ENCODE results near the gene CCDC63.

CCDC63 gene

GRCh38 chr12:110816779-110817178, 30.0 kb upstream of the CCDC63 start:
- H3K27ac ChIP-seq (ENCODE audit: low read depth, low read length) = no peak overlapping the region
- no peak overlapping the region for H3K4me3 ChIP-seq (ENCODE audit: low read depth in 1 of 5, low read length in 5 of 5)
- no peak overlapping the region for H3K9ac ChIP-seq (ENCODE audit: low read length in 5 of 5)
- peaks cover 0 to 3% (median 0%) of the 10 kb centered on the region in 5 donors for H3K4me1 ChIP-seq (ENCODE audit: control insufficient read depth in 5 of 5, insufficient read depth in 5 of 5, low read length in 5 of 5)
- no peaks in the 10 kb centered on the region for H3K27me3 ChIP-seq (ENCODE audit: control insufficient read depth in 5 of 5, insufficient read depth in 4 of 5, low read length in 5 of 5)
- H3K9me3 ChIP-seq (ENCODE audit: control insufficient read depth in 5 of 5, low read length in 5 of 5) = no peaks in the 10 kb centered on the region
- no peaks in the 10 kb centered on the region for H3K36me3 ChIP-seq (ENCODE audit: control insufficient read depth in 5 of 5, insufficient read depth in 5 of 5, low read length in 5 of 5)

- no peak overlapping the region for H3K4me3 ChIP-seq (ENCODE audit: low read depth in 1 of 5, low read length in 5 of 5)
- peaks cover 0 to 3% (median 0%) of the 10 kb centered on the region in 5 donors for H3K4me1 ChIP-seq (ENCODE audit: control insufficient read depth in 5 of 5, insufficient read depth in 5 of 5, low read length in 5 of 5)
- H3K27me3 ChIP-seq (ENCODE audit: control insufficient read depth in 5 of 5, insufficient read depth in 4 of 5, low read length in 5 of 5) = no peaks in the 10 kb centered on the region
- H3K9ac ChIP-seq (ENCODE audit: low read length in 5 of 5) = no peak overlapping the region
- no peak overlapping the region for H3K27ac ChIP-seq (ENCODE audit: low read depth, low read length)
- no peaks in the 10 kb centered on the region for H3K9me3 ChIP-seq (ENCODE audit: control insufficient read depth in 5 of 5, low read length in 5 of 5)
- H3K36me3 ChIP-seq (ENCODE audit: control insufficient read depth in 5 of 5, insufficient read depth in 5 of 5, low read length in 5 of 5) = no peaks in the 10 kb centered on the region
Measured at GRCh38 chr12:110818511-110818910, 28.3 kb upstream of the CCDC63 start.

GRCh38 chr12:110819150-110819549, 27.6 kb upstream of the CCDC63 start:
- no peak overlapping the region for H3K4me3 ChIP-seq (ENCODE audit: low read depth in 1 of 5, low read length in 5 of 5)
- no peak overlapping the region for H3K9ac ChIP-seq (ENCODE audit: low read length in 5 of 5)
- H3K9me3 ChIP-seq (ENCODE audit: control insufficient read depth in 5 of 5, low read length in 5 of 5) = no peaks in the 10 kb centered on the region
- no peaks in the 10 kb centered on the region for H3K36me3 ChIP-seq (ENCODE audit: control insufficient read depth in 5 of 5, insufficient read depth in 5 of 5, low read length in 5 of 5)
- no peak overlapping the region for H3K27ac ChIP-seq (ENCODE audit: low read depth, low read length)
- no peaks in the 10 kb centered on the region for H3K27me3 ChIP-seq (ENCODE audit: control insufficient read depth in 5 of 5, insufficient read depth in 4 of 5, low read length in 5 of 5)
- peaks cover 0 to 3% (median 0%) of the 10 kb centered on the region in 5 donors for H3K4me1 ChIP-seq (ENCODE audit: control insufficient read depth in 5 of 5, insufficient read depth in 5 of 5, low read length in 5 of 5)

GRCh38 chr12:110819646-110820045, 27.1 kb upstream of the CCDC63 start:
- Histone ChIP-seq H3K27ac (ENCODE audit: low read depth, low read length) (no peak overlapping the region), H3K4me3 (ENCODE audit: low read depth in 1 of 5, low read length in 5 of 5) (no peak overlapping the region), H3K9me3 (ENCODE audit: control insufficient read depth in 5 of 5, low read length in 5 of 5) (no peaks in the 10 kb centered on the region), H3K4me1 (ENCODE audit: control insufficient read depth in 5 of 5, insufficient read depth in 5 of 5, low read length in 5 of 5) (peaks cover 0 to 3% (median 0%) of the 10 kb centered on the region in 5 donors), H3K9ac (ENCODE audit: low read length in 5 of 5) (no peak overlapping the region), H3K36me3 (ENCODE audit: control insufficient read depth in 5 of 5, insufficient read depth in 5 of 5, low read length in 5 of 5) (no peaks in the 10 kb centered on the region), H3K27me3 (ENCODE audit: control insufficient read depth in 5 of 5, insufficient read depth in 4 of 5, low read length in 5 of 5) (no peaks in the 10 kb centered on the region)

- H3K4me3 ChIP-seq (ENCODE audit: low read depth in 1 of 5, low read length in 5 of 5) = no peak overlapping the region
Measured at GRCh38 chr12:110821917-110822316, 24.9 kb upstream of the CCDC63 start.

GRCh38 chr12:110822821-110823415, 23.9 kb upstream of the CCDC63 start:
- no peaks in the 10 kb centered on the region for H3K27me3 ChIP-seq (ENCODE audit: control insufficient read depth in 5 of 5, insufficient read depth in 4 of 5, low read length in 5 of 5)
- no peak overlapping the region for H3K4me3 ChIP-seq (ENCODE audit: low read depth in 1 of 5, low read length in 5 of 5)
- no peaks in the 10 kb centered on the region for H3K36me3 ChIP-seq (ENCODE audit: control insufficient read depth in 5 of 5, insufficient read depth in 5 of 5, low read length in 5 of 5)
- no peak overlapping the region for H3K9ac ChIP-seq (ENCODE audit: low read length in 5 of 5)
- H3K4me1 ChIP-seq (ENCODE audit: control insufficient read depth in 5 of 5, insufficient read depth in 5 of 5, low read length in 5 of 5) = peaks cover 0 to 7% (median 5%) of the 10 kb centered on the region in 5 donors
- no peak overlapping the region for H3K27ac ChIP-seq (ENCODE audit: low read depth, low read length)
- no peaks in the 10 kb centered on the region for H3K9me3 ChIP-seq (ENCODE audit: control insufficient read depth in 5 of 5, low read length in 5 of 5)

More at GRCh38 chr12:110821917-110822316, 24.9 kb upstream of the CCDC63 start:
- Histone ChIP-seq H3K4me1 (ENCODE audit: control insufficient read depth in 5 of 5, insufficient read depth in 5 of 5, low read length in 5 of 5) (peaks cover 0 to 5% (median 3%) of the 10 kb centered on the region in 5 donors), H3K9me3 (ENCODE audit: control insufficient read depth in 5 of 5, low read length in 5 of 5) (no peaks in the 10 kb centered on the region), H3K27me3 (ENCODE audit: control insufficient read depth in 5 of 5, insufficient read depth in 4 of 5, low read length in 5 of 5) (no peaks in the 10 kb centered on the region), H3K27ac (ENCODE audit: low read depth, low read length) (no peak overlapping the region), H3K36me3 (ENCODE audit: control insufficient read depth in 5 of 5, insufficient read depth in 5 of 5, low read length in 5 of 5) (no peaks in the 10 kb centered on the region), H3K9ac (ENCODE audit: low read length in 5 of 5) (no peak overlapping the region)

- H3K27me3 ChIP-seq (ENCODE audit: control insufficient read depth in 5 of 5, insufficient read depth in 4 of 5, low read length in 5 of 5) = peaks cover 0 to 3% (median 0%) of the 10 kb centered on the region in 5 donors
- H3K9me3 ChIP-seq (ENCODE audit: control insufficient read depth in 5 of 5, low read length in 5 of 5) = no peaks in the 10 kb centered on the region
- H3K9ac ChIP-seq (ENCODE audit: low read length in 5 of 5) = no peak overlapping the region
- peaks cover 0 to 7% (median 5%) of the 10 kb centered on the region in 5 donors for H3K4me1 ChIP-seq (ENCODE audit: control insufficient read depth in 5 of 5, insufficient read depth in 5 of 5, low read length in 5 of 5)
- no peak overlapping the region for H3K27ac ChIP-seq (ENCODE audit: low read depth, low read length)
- no peaks in the 10 kb centered on the region for H3K36me3 ChIP-seq (ENCODE audit: control insufficient read depth in 5 of 5, insufficient read depth in 5 of 5, low read length in 5 of 5)
- no peak overlapping the region for H3K4me3 ChIP-seq (ENCODE audit: low read depth in 1 of 5, low read length in 5 of 5)
Measured at GRCh38 chr12:110824342-110824741, 22.4 kb upstream of the CCDC63 start.

- Histone ChIP-seq H3K9me3 (ENCODE audit: control insufficient read depth in 5 of 5, low read length in 5 of 5) (no peaks in the 10 kb centered on the region), H3K27me3 (ENCODE audit: control insufficient read depth in 5 of 5, insufficient read depth in 4 of 5, low read length in 5 of 5) (peaks cover 0 to 3% (median 0%) of the 10 kb centered on the region in 5 donors), H3K4me3 (ENCODE audit: low read depth in 1 of 5, low read length in 5 of 5) (no peak overlapping the region), H3K9ac (ENCODE audit: low read length in 5 of 5) (no peak overlapping the region), H3K4me1 (ENCODE audit: control insufficient read depth in 5 of 5, insufficient read depth in 5 of 5, low read length in 5 of 5) (peaks cover 0 to 7% (median 5%) of the 10 kb centered on the region in 5 donors), H3K27ac (ENCODE audit: low read depth, low read length) (no peak overlapping the region), H3K36me3 (ENCODE audit: control insufficient read depth in 5 of 5, insufficient read depth in 5 of 5, low read length in 5 of 5) (no peaks in the 10 kb centered on the region)
Measured at GRCh38 chr12:110825530-110825929, 21.3 kb upstream of the CCDC63 start.

- H3K27me3 ChIP-seq (ENCODE audit: control insufficient read depth in 5 of 5, insufficient read depth in 4 of 5, low read length in 5 of 5) = peaks cover 0 to 3% (median 0%) of the 10 kb centered on the region in 5 donors
- H3K9me3 ChIP-seq (ENCODE audit: control insufficient read depth in 5 of 5, low read length in 5 of 5) = no peaks in the 10 kb centered on the region
- H3K36me3 ChIP-seq (ENCODE audit: control insufficient read depth in 5 of 5, insufficient read depth in 5 of 5, low read length in 5 of 5) = no peaks in the 10 kb centered on the region
- peak overlapping the region; percentile 43 to 92 (median 66) for H3K4me3 ChIP-seq (ENCODE audit: low read depth in 1 of 5, low read length in 5 of 5)
- H3K9ac ChIP-seq (ENCODE audit: low read length in 5 of 5) = peak overlapping the region in 2 of 5 donors; percentile 22 to 73
- no peak overlapping the region for H3K27ac ChIP-seq (ENCODE audit: low read depth, low read length)
- peaks cover 0 to 7% (median 5%) of the 10 kb centered on the region in 5 donors for H3K4me1 ChIP-seq (ENCODE audit: control insufficient read depth in 5 of 5, insufficient read depth in 5 of 5, low read length in 5 of 5)
Measured at GRCh38 chr12:110826592-110827200, 20.1 kb upstream of the CCDC63 start.

GRCh38 chr12:110829308-110829707, 17.5 kb upstream of the CCDC63 start:
- no peak overlapping the region for H3K4me3 ChIP-seq (ENCODE audit: low read depth in 1 of 5, low read length in 5 of 5)
- peaks cover 0 to 7% (median 5%) of the 10 kb centered on the region in 5 donors for H3K4me1 ChIP-seq (ENCODE audit: control insufficient read depth in 5 of 5, insufficient read depth in 5 of 5, low read length in 5 of 5)
- H3K9me3 ChIP-seq (ENCODE audit: control insufficient read depth in 5 of 5, low read length in 5 of 5) = no peaks in the 10 kb centered on the region
- no peak overlapping the region for H3K9ac ChIP-seq (ENCODE audit: low read length in 5 of 5)
- peaks cover 0 to 3% (median 0%) of the 10 kb centered on the region in 5 donors for H3K27me3 ChIP-seq (ENCODE audit: control insufficient read depth in 5 of 5, insufficient read depth in 4 of 5, low read length in 5 of 5)
- no peaks in the 10 kb centered on the region for H3K36me3 ChIP-seq (ENCODE audit: control insufficient read depth in 5 of 5, insufficient read depth in 5 of 5, low read length in 5 of 5)
- no peak overlapping the region for H3K27ac ChIP-seq (ENCODE audit: low read depth, low read length)
